HFFc6 (cell line): ENCODE results near the gene NSMCE1. TPM values are rescaled to one million over a fixed set of nuclear protein-coding genes. Genes with fewer than 3 reads are reported as not detected.
A peak's percentile ranks its signal among the peaks of the same experiment; 100 is the strongest.

Experiments used
- DNase-seq: peaks from one replicate; pipeline ENCODE4 v3.0.0-alpha.2; 2018
- H3K27ac Mint-ChIP-seq: 2 replicates; pipeline ENCODE4 v1.8.0; 2020; ENCODE audit warnings: mild to moderate bottlenecking, mixed read lengths
- H3K27me3 Mint-ChIP-seq: 2 replicates; pipeline ENCODE4 v1.8.0; 2021; ENCODE audit warnings: mild to moderate bottlenecking, moderate library complexity, mixed read lengths; ENCODE audit not compliant: insufficient read depth
- H3K36me3 Mint-ChIP-seq: 2 replicates; pipeline ENCODE4 v1.8.0; 2021; ENCODE audit warnings: low read depth, mixed read lengths
- H3K4me1 Mint-ChIP-seq: 2 replicates; pipeline ENCODE4 v1.8.0; 2020; ENCODE audit warnings: low read depth, mixed read lengths
- H3K4me3 Mint-ChIP-seq: 2 replicates; pipeline ENCODE4 v1.8.0; 2020; ENCODE audit warnings: mild to moderate bottlenecking, moderate library complexity, mixed read lengths
- H3K9me3 Mint-ChIP-seq: 2 replicates; pipeline ENCODE4 v1.8.0; 2020; ENCODE audit warnings: mild to moderate bottlenecking, mixed read lengths
- total RNA-seq, 6 experiments: library from RNA; stranded (reverse); fragmentation: NEBNext Ultra II Directional; extraction: Animal tissue kit (Norgen Biotek cat#: 25700); gene quantifications; 2 replicates in 1 of 6; 3 replicates in 5 of 6; pipeline ENCODE4 v1.2.3, GENCODE V29; 2021
- TF ChIP-seq, protein P1 (sequence below): fragments of 200-600 bp; sonication (generic); IDR thresholded peaks from 2 replicates; pipeline ENCODE4 v1.5.0; 2021; ENCODE audit warnings: antibody characterized with exemption, mild to moderate bottlenecking

The NSMCE1 gene
- total RNA-seq, 6 experiments from 2014 or later, result 63.6 to 71.3 (median 66.5) TPM

DNA sequence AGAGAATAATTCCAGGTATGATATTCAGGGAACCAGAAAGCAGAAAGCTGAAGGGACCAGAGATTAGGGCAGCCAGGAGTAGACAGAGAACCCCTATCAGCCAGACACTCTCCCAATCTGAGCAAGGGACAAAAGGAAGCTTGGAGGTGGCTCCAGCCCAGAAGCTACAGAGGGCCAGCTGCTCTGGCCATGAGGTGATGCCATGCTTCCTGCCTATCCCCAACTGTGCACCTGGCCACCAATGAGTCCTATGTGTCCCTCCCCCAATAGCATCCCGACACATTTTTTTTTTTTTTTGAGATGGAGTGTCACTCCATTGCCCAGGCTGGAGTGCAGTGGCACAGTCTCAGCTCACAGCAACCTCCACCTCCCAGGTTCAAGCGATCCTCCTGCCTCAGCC, 30.0 kb downstream of the NSMCE1 start:
- Mint-ChIP-seq H3K4me3 (no peak overlapping the region), H3K27me3 (peaks cover 1% of the 10 kb centered on the region; the same call in 1 of the 2 replicates), H3K27ac (peak overlapping the region; percentile 69; the same call in 1 of the 2 replicates), H3K9me3 (no peaks in the 10 kb centered on the region), H3K4me1 (peaks cover 75% of the 10 kb centered on the region), H3K36me3 (no peaks in the 10 kb centered on the region; the same call in 1 of the 2 replicates)
- TF ChIP-seq, protein P1, sequence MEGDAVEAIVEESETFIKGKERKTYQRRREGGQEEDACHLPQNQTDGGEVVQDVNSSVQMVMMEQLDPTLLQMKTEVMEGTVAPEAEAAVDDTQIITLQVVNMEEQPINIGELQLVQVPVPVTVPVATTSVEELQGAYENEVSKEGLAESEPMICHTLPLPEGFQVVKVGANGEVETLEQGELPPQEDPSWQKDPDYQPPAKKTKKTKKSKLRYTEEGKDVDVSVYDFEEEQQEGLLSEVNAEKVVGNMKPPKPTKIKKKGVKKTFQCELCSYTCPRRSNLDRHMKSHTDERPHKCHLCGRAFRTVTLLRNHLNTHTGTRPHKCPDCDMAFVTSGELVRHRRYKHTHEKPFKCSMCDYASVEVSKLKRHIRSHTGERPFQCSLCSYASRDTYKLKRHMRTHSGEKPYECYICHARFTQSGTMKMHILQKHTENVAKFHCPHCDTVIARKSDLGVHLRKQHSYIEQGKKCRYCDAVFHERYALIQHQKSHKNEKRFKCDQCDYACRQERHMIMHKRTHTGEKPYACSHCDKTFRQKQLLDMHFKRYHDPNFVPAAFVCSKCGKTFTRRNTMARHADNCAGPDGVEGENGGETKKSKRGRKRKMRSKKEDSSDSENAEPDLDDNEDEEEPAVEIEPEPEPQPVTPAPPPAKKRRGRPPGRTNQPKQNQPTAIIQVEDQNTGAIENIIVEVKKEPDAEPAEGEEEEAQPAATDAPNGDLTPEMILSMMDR, result no peak
- DNase-seq, result no peak

GRCh38 chr16:27238016-27238587, 30.5 kb downstream of the NSMCE1 start:
- TF ChIP-seq, protein P1, result no peak
- DNase-seq, result no peak
- H3K27me3 Mint-ChIP-seq, result no peaks in the 10 kb centered on the region
- no peak overlapping the region for H3K4me3 Mint-ChIP-seq
- H3K27ac Mint-ChIP-seq, result peak overlapping the region; percentile 69
- H3K4me1 Mint-ChIP-seq, result peaks cover 70% of the 10 kb centered on the region
- no peaks in the 10 kb centered on the region for H3K9me3 Mint-ChIP-seq
- no peaks in the 10 kb centered on the region; the same call in 1 of the 2 replicates for H3K36me3 Mint-ChIP-seq

GRCh38 chr16:27237219-27238015, 31.2 kb downstream of the NSMCE1 start:
- TF ChIP-seq, protein P1, result no peak
- DNase-seq, result no peak
- no peaks in the 10 kb centered on the region for H3K27me3 Mint-ChIP-seq

GRCh38 chr16:27236635-27237218, 31.8 kb downstream of the NSMCE1 start:
- TF ChIP-seq, protein P1, result no peak
- H3K9me3 Mint-ChIP-seq, result no peaks in the 10 kb centered on the region
- no peaks in the 10 kb centered on the region for H3K27me3 Mint-ChIP-seq
- H3K36me3 Mint-ChIP-seq, result peaks cover 9% of the 10 kb centered on the region; the same call in 1 of the 2 replicates
- H3K27ac Mint-ChIP-seq, result peak overlapping the region; percentile 69
- DNase-seq, result no peak
- peaks cover 56% of the 10 kb centered on the region for H3K4me1 Mint-ChIP-seq
- H3K4me3 Mint-ChIP-seq, result no peak overlapping the region

More at GRCh38 chr16:27237219-27238015, 31.2 kb downstream of the NSMCE1 start:
- peaks cover 63% of the 10 kb centered on the region for H3K4me1 Mint-ChIP-seq
- H3K9me3 Mint-ChIP-seq, result no peaks in the 10 kb centered on the region
- peaks cover 2% of the 10 kb centered on the region; the same call in 1 of the 2 replicates for H3K36me3 Mint-ChIP-seq
- peak overlapping the region; percentile 69 for H3K27ac Mint-ChIP-seq
- no peak overlapping the region for H3K4me3 Mint-ChIP-seq

- Mint-ChIP-seq H3K27me3 (no peaks in the 10 kb centered on the region), H3K9me3 (no peaks in the 10 kb centered on the region), H3K27ac (peak overlapping the region; percentile 83), H3K36me3 (peaks cover 9% of the 10 kb centered on the region; the same call in 1 of the 2 replicates), H3K4me1 (peaks cover 48% of the 10 kb centered on the region), H3K4me3 (no peak overlapping the region)
- TF ChIP-seq, protein P1, result no peak
- no peak for DNase-seq
These were observed 32.7 kb downstream of the NSMCE1 start for GRCh38 chr16:27235938-27236245.
